ENCODE data around the gene TEDC2. TPM values are rescaled to one million over a fixed set of nuclear protein-coding genes. Genes with fewer than 3 reads are reported as not detected.

TEDC2 gene
- total and polyA plus RNA-seq, 9 of the 15 experiments (the other 6 are each of a cell fraction or from before 2014, with no cell fraction given), result 0.75 to 57.0 (median 17.6) TPM

DNA sequence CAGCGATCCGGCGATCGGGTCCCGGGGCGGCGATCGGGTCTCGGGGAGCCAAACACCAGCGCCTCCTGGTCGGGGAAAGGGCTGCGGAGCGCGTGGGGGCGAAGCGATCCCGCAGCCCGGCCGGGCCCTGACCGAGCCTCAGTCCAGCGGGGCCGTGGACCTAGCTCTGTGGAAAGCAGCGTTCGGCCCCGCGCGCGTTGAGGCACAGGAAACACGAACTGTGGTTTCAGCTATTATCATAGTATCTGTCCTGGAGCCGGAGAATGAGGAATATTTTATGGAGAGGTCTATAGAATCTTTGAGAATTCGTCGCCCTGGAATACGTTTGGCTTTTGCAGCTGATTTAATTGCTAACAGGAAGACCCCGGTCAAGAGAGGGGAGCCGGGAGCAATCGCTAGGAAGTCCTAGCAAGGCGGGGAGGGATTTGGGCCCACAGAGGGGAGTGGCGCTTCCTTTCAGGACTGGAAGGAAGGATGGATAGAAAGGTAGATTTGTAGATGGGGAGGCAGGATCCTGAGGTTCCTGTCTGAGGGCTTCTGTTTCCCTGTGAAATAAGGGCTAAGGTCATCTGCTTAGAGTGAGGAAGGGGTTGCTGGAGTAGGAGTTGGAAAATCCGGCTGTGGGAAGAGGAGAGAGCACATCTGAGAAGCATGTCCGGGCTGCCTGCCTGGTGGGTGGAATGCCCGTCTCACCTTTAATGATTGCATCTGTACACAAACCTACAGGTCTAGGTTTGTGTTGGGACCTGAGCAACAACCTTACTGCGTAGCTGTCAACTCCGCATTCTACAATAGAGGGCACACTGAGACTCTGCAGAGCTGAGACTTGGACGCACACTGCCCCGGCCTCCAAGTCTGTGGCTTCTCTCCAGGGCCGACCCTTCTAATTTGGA is 29.9 kb upstream of the TEDC2 start (continued):
- TF ChIP-seq REST (IDR thresholded peaks at IDR 0.05; ENCODE audit: borderline replicate concordance), result peak; percentile 36
- no peak for TF ChIP-seq REST (CRISPR knock-in tag; IDR thresholded peaks at IDR 0.05; ENCODE audit: low read depth)
- TF ChIP-seq SOX6 (IDR thresholded peaks at IDR 0.05), result 0 out of 2 replicates have a peak, but pooled peaks have one; percentile 17
- no peak for TF ChIP-seq U2AF2 (optimal IDR thresholded peaks at IDR 0.05; ENCODE audit: low read depth, low read length)
- no peak for TF ChIP-seq HDGF (IDR thresholded peaks at IDR 0.05)
- TF ChIP-seq FOXK2 (conservative IDR thresholded peaks at IDR 0.05 in 1 of 2, IDR thresholded peaks at IDR 0.05 in 1 of 2; ENCODE audit: low read depth in 2 of 2), result no peak
- TF ChIP-seq ZNF384 (IDR thresholded peaks at IDR 0.05; ENCODE audit: low read depth, low read length), result no peak
- peak; percentile 27; the same call in 1 of the 2 replicates for TF ChIP-seq SP1 (CRISPR knock-in tag; IDR thresholded peaks at IDR 0.05)
- no peak for TF ChIP-seq HOXB6 (CRISPR knock-in tag; IDR thresholded peaks at IDR 0.05; ENCODE audit: borderline replicate concordance)
- TF ChIP-seq ZNF121 (CRISPR knock-in tag; conservative IDR thresholded peaks at IDR 0.05), result no peak
- no peak for TF ChIP-seq HMG20A (CRISPR knock-in tag; conservative IDR thresholded peaks at IDR 0.05)
- TF ChIP-seq SMARCE1 (IDR thresholded peaks at IDR 0.05), result 0 out of 2 replicates have a peak, but pooled peaks have one; percentile 21
- 0 out of 2 replicates have a peak, but pooled peaks have one; percentile 41 for TF ChIP-seq BRD4 (IDR thresholded peaks at IDR 0.05)
- no peak for TF ChIP-seq ZNF561 (CRISPR knock-in tag; conservative IDR thresholded peaks at IDR 0.05)
- no peak for TF ChIP-seq ZNF354B (CRISPR knock-in tag; IDR thresholded peaks at IDR 0.05)
- peak in 1 of 2 experiments; percentile 81; a peak in 2 of 4 replicates for TF ChIP-seq HDAC1 (IDR thresholded peaks at IDR 0.05)
- TF ChIP-seq SLC30A9 (CRISPR knock-in tag; IDR thresholded peaks at IDR 0.05), result no peak
- TF ChIP-seq ZNF511 (CRISPR knock-in tag; IDR thresholded peaks at IDR 0.05), result peak; percentile 77; the same call in 1 of the 2 replicates
- TF ChIP-seq, protein P1, sequence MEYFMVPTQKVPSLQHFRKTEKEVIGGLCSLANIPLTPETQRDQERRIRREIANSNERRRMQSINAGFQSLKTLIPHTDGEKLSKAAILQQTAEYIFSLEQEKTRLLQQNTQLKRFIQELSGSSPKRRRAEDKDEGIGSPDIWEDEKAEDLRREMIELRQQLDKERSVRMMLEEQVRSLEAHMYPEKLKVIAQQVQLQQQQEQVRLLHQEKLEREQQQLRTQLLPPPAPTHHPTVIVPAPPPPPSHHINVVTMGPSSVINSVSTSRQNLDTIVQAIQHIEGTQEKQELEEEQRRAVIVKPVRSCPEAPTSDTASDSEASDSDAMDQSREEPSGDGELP (CRISPR knock-in tag; IDR thresholded peaks at IDR 0.05; ENCODE audit: borderline replicate concordance), result peak; percentile 27; the same call in 1 of the 2 replicates

All from K562 (cell line).